ENCODE results near the gene RAD9A.
A peak's percentile ranks its signal among the peaks of the same experiment; 100 is the strongest.

Gene RAD9A

DNA sequence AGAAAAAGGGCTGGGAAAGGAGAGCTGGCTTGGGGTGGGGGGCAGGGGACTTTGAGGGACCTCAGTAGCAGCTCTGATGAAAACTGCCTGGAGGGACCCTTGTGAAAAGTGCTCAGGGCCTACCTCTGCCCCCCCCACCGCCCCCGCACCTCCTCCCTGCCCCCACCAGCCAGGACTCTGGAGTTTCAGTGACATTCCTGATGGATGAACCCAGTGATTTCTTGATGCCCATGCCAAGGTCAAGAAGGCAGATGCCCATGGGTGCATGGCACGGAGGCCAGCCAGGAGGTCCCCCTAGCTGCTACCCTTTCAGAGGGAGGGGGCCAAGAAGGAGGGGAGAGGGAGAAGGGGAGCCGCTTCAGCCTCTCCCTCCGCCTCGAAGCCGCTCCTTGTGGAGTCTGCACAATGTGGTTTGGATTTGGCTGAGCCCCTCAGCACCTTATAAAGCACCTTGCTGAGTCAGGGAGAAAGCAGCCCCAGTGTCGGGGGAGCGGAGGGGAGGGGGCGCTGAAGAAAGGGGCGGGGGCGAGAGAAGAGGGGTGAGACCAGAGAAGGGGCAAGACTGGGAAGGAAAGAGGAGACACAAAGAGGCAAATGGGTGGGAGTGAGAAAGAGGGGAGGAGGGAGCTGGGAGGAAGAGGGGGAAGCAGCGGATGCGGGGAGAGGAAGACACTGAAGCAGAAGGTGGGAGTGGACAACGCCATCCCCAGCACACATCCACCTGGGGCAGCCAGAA, 16.3 kb upstream of the RAD9A start:
- no peak for DNase-seq

DNA sequence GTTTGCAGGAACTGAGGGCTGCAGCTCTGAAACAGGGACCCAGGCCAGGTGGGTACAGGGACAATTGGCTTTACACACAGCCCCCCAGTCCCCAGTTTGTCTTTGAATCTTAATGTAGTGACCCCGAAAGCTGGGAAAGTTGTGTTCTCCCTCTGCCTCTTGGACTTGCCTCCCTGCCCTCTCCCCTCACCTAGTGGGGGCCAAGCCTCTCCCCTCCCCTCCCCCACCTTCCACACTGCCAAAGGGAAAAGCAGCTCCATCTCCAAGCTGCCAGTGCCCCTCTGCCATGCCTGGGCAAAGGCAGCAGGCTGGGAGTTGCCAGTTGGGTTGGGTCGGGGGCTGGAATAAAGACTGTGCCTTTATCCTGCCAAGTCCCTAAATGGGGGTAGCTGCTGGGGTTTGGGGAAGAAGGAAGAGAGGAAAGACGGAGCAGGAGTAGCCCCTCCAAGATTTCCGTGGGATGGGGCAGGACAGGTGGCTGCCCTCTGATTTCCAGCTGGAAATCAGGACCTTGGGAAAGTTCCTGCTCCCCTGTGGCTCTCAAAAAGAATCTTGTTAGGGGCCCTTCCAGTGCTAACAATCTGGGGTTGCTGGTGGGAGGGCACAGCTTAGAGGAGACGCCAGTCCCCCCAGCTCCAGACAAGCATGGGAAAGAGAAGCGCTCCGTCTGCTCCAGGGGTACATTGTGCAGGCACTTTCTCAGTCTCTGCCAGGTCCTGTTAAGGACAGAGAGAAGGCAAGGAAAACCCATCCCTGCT, 15.5 kb upstream of the RAD9A start:
- no peak for DNase-seq

DNA sequence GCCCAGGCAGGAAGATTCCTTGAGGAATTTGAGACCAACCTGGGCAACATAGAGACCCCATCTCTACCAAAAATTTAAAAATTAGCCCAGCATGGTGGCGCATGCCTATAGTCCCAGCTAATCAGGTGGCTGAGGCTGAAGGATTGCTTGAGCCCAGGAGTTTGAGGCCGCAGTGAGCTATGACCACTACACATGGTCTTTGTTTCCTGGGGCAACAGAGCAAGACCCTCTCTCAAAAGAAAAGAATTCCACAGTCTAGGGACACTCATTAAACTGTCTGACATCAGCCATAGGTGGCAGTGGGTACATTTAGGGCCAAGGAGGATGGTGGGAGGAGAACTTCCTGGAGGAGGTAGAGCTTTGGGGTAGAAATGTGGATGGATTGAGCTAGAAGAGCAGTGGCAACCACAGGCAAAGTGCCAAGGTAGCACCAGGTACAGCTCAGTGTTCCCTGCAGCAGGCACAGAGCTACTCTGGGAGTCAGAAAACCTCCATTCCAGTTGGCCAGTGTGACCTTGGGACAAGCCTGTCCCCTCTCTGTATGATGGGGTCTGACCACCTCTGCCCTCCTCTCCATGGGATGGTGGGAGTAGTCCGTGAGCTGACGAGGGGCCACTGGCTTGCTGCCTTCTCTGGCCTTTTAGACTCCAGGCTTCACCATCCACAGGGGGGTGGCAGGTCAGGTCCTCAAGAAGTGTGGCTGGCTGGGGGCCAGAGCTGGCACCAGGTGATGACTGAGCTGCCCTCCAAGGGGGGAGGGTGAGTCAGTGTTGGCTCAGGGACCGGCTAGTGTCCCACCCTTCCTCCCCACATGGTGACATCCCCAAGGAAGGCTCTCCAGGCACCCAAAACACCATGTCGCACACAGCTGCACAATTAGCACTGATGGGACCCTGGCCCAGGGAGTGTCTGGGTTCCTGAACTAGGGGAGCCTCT, 14.6 kb upstream of the RAD9A start:
- DNase-seq: no peak

DNA sequence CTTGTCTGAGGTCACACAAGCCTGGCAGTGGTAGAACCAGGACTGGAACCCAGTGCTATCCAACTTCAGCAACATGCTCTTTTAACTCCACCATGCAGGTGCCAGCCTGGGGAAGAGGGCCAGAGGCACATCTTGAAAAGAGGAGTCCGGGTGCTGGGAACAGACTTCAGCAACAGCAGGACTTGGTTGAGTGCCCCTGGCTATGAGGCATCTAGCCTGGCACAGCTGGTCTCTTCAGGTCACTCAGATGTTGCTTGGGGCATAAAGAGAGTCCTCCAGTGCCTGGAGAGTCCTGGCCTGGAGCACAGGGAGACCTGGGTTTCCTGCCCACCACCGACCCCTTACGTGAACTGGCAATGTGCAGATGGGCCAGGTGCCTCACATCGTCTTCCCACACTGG, 13.2 kb upstream of the RAD9A start:
- no peak for DNase-seq

DNA sequence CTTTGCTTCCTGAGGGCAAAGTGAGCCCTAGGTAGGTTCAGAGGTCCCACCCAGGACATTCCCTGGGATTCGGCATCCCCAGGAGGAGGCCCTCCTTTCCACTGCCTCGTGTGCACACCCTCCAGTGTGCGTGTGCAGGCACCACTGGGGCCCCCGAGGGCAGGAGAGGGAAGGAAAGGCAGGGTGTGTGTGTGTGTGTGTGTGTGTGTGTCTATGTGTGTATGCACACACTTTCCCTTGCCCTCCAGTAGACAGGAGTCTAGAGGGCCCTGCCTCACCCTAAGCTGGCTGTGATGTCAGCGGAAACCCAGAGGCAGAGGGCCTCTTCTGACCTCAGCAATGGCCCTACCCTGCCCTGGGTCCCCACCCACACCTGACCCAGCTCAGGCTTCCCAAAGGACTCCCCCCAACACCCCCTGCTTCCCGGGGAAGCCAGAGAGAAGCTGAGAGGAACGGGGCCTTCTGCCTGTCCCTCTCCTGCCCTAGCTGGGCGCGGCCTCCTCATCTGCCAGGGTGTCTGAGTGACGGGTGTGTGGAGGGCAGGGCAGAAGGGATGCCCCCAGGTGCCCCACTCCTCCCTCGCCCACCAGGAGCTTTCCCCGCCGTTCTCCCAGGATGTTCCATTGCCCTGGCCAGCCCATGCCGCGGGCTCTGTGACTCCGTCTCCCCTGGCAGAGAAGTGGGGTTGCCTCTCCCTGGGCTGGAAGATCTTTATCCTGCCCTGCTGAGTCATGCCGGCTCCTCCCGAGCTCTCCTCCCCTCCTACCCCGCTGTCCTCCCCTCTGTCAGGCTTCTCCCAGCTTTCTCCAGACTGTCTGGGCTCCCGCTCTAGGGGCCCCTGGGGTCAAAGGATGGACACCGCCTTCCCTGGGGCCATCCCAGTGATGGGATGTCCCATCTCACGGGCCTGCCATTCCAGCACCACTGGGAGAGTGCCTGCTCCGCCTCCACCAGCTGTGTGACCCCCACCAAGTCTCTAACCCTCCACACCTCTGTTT, 12.4 kb upstream of the RAD9A start:
- DNase-seq: peak; percentile 53

DNA sequence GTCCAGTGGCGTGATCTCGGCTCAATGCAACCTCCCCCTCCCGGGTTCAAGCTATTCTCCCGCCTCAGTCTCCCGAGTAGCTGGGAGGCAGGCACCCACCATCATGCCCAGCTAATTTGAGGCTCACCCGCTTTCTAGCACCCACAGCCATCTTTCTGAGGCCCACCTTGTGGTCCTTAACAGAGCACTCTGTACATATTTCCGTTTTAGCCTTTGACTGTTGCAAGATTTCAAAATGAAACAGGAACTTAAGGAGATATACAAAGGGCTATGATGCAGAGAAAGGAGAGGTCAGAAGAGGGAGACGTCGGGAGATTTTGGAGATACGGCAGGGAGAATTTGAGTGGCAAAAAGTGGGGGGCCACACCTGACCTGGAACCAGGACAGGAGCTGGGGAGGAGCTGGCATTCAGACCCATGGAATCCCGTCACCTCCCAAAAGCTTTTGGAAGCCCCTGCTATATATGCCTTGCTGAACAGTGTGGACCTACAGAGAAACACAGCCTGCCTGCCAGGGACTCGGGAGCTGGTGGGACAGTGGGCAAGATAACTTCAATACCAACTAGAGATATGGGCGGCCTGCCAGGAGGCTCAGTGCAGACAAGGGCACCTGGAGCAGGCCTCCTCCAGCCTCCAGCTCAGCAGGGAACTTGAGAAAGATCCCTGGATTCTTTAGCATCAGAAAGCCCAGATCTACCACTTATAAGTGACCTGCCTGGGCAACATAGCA, 10.4 kb upstream of the RAD9A start:
- DNase-seq: no peak

DNA sequence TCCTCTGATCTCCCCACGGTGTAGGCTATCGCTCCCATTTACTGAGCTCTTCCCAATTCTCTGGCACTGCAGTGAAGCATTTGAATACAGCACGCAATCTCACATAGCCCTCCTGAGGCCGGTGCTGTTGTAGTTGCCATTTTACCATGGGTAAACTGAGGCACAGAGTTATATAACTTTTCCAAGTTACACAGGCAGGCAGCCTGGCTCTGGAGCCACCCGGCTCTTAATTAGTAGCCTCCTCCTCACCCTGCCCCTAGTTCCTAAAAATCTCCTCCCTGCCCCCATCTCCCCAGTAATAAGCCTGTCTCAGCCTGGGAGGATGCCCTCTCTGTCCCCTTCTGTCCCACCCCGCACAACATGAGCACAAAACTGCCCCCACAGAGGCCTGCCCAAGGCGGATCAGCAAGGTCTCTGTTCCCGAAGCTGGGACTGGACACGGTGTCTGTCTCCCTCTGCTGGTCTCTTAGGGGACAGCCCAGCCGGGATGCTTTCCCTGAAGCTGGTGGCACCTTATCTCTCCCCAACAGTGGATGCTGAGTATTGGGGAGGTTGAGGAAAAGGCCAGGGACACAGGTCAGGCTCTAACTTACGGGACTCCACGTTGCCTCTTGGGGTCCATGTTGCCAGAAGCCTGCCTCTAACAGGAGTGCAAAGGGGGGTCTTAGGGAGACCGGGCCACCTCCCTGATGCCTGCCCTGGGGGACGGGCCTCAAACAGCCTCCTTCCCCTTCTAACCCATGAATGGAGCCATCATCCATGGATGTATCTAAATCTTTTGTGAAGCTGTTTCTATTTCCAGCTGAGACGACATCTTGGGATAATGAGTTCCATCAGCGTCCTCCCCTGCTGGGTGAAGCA, 9.3 kb upstream of the RAD9A start:
- peak; percentile 77 for DNase-seq

DNA sequence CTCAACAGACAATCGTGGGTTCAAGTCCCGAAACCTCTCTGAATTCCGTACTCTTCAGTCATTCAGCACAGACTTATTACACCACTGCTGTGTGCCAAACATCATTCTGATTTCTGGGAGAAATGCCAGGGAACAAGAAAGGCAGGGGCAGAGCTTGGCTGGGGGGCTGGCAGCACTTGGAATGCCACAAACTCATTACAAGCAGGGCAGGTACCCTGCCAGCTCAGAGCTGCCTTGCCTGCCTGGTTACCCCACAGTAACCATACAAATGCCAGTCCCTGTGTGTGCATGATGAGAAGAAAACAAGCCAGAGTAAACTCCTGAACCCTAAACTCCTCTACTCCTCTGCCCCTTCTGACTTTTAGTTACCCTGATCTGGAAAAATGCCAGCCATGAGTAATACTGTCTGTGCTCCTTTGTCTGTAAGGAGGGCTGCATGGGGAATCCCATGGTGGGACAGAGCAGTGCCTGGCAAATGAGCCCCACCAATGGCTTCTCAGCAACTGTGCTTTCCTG, 6.9 kb upstream of the RAD9A start:
- DNase-seq: peak; percentile 61

DNA sequence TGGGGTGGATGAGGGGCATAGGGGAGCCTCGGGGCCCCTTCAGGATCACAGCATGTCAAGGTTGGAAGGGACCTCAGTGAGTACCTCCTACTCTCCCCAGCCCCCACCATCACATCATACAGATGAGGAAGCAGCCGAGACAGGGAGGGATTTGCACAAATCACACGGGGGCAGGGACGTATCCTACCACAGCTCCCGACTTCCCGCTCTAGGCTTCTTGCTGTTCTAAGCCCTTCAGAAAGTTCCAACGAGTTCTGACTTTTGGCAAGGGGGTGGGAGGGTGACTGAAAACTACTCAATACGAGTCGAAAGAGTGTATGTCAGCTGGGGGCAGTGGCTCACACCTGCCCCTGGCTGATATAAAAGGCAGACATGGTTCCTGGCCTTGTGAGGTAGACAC, 4.7 kb upstream of the RAD9A start:
- DNase-seq: no peak

DNA sequence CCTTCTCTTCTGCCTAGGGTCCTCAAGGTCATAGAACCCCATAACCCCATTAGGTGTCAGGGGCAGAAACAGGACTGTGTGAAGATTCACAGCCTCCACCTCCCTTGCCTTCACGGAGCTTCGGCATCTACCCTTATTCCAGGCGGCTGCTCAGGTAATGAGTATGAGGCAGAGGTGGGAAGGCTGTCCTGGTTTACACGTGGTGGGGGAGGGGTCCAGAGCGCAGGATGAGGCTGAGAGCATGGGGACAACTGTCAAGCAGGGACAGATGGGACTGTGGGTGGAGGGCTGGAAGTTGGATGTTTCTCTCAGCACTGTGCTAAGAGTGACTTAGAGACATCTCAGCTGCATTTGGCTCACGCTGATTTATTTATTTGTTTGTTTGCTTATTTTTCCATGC, 4.3 kb upstream of the RAD9A start:
- DNase-seq: no peak

DNA sequence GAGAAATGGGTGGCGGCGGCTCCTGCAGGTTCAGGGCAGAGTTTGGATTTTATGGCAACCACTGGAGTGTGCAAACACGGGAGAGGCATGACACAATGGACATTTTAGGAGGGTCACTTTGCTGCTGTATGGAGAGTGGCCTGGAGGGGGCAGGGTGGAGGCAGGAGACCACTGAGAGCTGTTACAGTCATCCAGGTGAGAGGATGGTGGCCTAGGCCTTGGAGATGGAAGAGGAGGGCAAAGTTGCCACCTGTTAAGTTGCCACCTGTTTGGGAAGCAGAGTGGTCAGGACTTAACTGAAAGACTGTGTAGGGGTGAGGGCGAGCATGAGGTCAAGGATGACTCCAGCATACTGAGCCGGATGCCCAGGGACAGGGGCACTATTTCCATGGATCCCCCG, 2.3 kb upstream of the RAD9A start:
- no peak for DNase-seq

DNA sequence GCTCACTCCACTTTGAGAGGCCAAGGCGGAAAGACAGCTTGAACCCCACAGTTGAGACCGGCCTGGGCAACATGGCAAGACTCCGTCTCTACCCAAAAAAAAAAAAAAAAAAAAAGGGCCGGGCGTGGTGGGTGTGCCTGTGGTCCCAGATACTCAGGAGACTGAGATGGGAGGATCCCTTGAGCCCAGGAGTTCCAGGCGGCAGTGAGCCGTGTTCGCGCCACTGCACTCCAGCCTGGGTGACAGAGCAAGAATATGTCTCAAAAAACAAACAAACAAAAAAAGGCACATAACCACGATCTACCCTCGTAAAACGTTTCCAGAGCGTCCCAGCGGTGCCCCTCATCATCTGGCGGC, 861 bp upstream of the RAD9A start:
- DNase-seq: no peak

DNA sequence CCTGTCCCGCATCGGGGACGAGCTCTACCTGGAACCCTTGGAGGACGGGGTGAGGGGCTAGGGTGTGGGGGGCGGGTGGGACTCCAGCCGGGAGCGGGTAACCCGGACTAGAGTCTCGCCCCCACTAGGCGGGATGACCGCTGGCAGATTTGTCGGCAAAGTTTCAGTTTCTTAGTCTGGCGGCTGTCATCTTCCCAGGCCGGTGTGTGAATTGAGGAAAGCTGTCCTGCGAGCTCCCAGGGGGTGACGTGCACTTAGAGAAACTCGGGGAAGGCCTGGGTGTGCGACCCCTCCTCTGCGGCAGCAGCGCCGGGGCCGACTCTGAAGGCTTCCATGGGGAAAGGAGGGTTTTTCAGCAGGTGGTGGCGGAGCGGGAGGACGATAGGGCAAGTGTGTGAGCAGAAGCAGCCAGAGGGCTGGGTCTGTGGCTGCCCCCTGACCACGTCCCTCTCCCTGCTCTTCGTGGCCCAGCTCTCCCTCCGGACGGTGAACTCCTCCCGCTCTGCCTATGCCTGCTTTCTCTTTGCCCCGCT, 463 bp downstream of the RAD9A start:
- DNase-seq: no peak

DNA sequence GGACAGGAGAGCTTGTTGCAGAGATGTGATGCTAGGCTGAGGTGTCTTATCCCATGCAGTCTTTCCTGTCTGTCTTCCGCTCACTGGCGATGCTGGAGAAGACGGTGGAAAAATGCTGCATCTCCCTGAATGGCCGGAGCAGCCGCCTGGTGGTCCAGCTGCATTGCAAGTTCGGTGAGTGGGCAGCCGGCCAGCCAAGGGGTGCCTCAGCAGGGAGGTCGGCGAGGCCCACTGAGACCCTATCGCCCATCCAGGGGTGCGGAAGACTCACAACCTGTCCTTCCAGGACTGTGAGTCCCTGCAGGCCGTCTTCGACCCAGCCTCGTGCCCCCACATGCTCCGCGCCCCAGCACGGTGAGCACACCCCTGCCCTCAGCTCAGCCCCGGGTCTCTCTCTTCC, 1.7 kb downstream of the RAD9A start:
- DNase-seq: no peak

DNA sequence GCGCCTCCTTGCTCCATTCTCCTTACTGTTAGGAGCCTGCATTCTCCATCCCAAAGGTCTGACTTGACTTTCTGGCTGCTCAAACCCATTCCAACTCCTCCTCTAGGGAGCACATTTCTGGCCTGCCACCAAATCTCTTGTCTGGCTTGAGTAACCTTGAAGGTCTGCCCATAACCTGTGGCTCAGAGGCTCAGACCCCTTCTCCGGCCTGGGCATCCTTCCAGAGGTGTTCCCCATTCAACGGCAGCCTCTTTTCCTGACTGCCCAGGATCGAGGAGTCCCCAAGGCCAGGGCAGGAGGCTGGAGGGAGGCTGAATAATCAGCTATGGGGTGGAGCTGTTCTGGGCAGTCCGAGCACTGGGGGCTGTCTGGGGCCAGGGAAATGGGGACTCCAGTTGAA, 2.2 kb downstream of the RAD9A start:
- DNase-seq: no peak

DNA sequence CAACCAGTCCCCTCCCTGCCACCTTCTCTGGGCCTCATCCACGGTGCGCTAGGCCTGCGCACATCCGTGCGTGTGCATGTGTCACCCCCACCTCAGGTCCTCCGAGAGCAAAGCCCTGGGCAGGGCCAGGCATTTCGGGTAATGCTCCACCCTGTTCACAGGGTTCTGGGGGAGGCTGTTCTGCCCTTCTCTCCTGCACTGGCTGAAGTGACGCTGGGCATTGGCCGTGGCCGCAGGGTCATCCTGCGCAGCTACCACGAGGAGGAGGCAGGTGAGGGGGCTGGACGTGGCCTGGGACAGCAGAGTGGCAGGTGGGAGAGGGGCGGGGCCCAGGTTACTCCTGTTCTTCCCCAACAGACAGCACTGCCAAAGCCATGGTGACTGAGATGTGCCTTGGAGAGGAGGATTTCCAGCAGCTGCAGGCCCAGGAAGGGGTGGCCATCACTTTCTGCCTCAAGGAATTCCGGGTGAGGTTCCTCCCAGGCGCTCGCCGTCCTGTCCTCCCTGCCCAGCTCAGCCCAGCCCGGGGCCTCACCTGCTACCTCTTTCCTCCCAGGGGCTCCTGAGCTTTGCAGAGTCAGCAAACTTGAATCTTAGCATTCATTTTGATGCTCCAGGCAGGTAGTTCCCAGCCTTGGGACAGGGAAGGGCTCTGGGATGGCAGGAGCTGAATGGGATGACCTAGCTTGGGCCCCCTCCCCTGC, 3.9 kb downstream of the RAD9A start:
- DNase-seq: no peak

DNA sequence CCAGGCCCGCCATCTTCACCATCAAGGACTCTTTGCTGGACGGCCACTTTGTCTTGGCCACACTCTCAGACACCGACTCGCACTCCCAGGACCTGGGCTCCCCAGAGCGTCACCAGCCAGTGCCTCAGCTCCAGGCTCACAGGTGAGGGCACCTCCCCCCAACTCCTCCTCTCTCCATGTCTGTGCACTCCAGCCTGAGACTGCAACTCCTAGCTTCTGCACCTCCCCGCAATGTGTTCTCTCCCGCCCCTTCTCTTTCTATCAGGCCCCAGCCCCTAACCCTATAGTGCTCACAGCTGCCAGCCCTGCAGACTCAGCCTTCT, 4.4 kb downstream of the RAD9A start:
- DNase-seq: no peak

DNA sequence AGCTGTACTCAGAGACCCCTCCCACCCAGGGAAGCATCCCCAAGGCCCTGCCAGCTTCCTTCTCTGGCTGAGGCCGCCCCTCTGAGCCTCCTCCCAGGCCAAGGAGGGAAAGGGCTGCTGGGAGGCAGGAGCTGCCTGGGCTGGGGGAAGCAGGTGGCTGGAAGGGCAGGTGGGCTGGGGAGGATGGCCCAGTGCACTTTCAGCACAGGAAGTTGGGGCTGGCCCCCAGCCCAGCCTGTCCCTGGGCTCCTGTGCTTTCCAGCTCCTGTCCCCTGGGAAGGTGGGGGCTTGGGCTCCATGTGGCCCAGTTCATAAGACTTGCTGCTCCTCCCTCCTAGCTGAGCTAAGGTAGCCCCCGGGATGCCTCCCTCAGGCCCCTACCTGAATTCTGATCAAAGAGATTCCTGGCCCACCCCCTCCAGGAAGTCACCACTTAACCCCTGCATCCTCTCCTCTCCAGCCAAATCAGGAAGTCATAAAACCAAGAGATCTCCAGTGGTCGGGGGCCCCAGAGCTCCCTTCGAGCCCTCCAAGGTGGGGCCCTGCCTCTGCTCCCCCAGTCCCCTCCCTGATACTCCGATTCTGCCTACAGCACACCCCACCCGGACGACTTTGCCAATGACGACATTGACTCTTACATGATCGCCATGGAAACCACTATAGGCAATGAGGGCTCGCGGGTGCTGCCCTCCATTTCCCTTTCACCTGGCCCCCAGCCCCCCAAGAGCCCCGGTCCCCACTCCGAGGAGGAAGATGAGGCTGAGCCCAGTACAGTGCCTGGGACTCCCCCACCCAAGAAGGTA, 5.0 kb downstream of the RAD9A start:
- no peak for DNase-seq

DNA sequence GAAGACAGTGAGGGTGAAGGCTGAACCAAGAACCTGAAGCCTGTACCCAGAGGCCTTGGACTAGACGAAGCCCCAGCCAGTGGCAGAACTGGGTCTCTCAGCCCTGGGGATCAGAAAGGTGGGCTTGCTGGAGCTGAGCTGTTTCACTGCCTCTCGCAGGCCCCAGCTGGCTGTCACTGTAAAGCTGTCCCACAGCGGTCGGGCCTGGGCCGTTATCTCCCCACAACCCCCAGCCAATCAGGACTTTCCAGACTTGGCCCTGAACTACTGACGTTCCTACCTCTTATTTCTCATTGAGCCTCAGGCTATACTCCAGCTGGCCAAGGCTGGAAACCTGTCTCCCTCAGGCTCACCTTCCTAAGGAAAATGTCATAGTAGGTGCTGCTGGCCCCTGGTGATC, 5.8 kb downstream of the RAD9A start:
- DNase-seq: no peak
